ENCODE results near the gene PRXL2B. TPM values are rescaled to one million over a fixed set of nuclear protein-coding genes. Genes with fewer than 3 reads are reported as not detected.
A peak's percentile ranks its signal among the peaks of the same experiment; 100 is the strongest.

PRXL2B gene
- total and polyA plus RNA-seq, 10 of the 15 experiments (the other 5 are each of a cell fraction or from before 2014, with no cell fraction given) = 0.44 to 5.6 (median 4.0) TPM

- TF ChIP-seq, protein P1, sequence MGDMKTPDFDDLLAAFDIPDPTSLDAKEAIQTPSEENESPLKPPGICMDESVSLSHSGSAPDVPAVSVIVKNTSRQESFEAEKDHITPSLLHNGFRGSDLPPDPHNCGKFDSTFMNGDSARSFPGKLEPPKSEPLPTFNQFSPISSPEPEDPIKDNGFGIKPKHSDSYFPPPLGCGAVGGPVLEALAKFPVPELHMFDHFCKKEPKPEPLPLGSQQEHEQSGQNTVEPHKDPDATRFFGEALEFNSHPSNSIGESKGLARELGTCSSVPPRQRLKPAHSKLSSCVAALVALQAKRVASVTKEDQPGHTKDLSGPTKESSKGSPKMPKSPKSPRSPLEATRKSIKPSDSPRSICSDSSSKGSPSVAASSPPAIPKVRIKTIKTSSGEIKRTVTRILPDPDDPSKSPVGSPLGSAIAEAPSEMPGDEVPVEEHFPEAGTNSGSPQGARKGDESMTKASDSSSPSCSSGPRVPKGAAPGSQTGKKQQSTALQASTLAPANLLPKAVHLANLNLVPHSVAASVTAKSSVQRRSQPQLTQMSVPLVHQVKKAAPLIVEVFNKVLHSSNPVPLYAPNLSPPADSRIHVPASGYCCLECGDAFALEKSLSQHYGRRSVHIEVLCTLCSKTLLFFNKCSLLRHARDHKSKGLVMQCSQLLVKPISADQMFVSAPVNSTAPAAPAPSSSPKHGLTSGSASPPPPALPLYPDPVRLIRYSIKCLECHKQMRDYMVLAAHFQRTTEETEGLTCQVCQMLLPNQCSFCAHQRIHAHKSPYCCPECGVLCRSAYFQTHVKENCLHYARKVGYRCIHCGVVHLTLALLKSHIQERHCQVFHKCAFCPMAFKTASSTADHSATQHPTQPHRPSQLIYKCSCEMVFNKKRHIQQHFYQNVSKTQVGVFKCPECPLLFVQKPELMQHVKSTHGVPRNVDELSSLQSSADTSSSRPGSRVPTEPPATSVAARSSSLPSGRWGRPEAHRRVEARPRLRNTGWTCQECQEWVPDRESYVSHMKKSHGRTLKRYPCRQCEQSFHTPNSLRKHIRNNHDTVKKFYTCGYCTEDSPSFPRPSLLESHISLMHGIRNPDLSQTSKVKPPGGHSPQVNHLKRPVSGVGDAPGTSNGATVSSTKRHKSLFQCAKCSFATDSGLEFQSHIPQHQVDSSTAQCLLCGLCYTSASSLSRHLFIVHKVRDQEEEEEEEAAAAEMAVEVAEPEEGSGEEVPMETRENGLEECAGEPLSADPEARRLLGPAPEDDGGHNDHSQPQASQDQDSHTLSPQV (IDR thresholded peaks at IDR 0.05) = no peak
- peak; percentile 59 for TF ChIP-seq PKNOX1 (IDR thresholded peaks at IDR 0.05)
Measured at GRCh38 chr1:2543543-2544092, 43.0 kb upstream of the PRXL2B start (continued).

GRCh38 chr1:2544093-2544874, 42.3 kb upstream of the PRXL2B start:
- Histone ChIP-seq H2AFZ (ENCODE audit: control insufficient read depth, low read depth, low read length) (no peak overlapping the region), H3K27ac (ENCODE audit: control insufficient read depth, insufficient read depth) (no peak overlapping the region), H3K36me3 (ENCODE audit: control insufficient read depth in 2 of 2, insufficient read depth in 2 of 2, low read length in 1 of 2) (no peaks in the 10 kb centered on the region), H3K27me3 (replicated peaks in 1 of 2; ENCODE audit: control insufficient read depth in 2 of 2, insufficient read depth in 2 of 2, low read length in 1 of 2) (no peaks in the 10 kb centered on the region), H3K79me2 (ENCODE audit: control insufficient read depth, insufficient read depth, low read length) (peaks cover 5% of the 10 kb centered on the region; the same call in 1 of the 2 replicates), H3K4me1 (ENCODE audit: control insufficient read depth, insufficient read depth, low read length) (peaks cover 23% of the 10 kb centered on the region), H3K9me3 (replicated peaks; ENCODE audit: control insufficient read depth, insufficient read depth, low read length) (no peaks in the 10 kb centered on the region), H3K4me3 (no peak overlapping the region), H3K9ac (ENCODE audit: control insufficient read depth, insufficient read depth, low read length) (no peak overlapping the region), H4K20me1 (ENCODE audit: control insufficient read depth, insufficient read depth) (no peaks in the 10 kb centered on the region), H3K4me2 (ENCODE audit: control insufficient read depth, insufficient read depth) (no peak overlapping the region)
- ChIA-PET CTCF (interaction anchor here (0.8 kb wide), 1 partner anchor 349 kb away, joined by 3 read pairs; the partner anchor contains the start of gene FAAP20), RAD21 (ENCODE audit: unreplicated experiment) (interaction anchor here (7.1 kb wide), 1 partner anchor 18 kb away, joined by 86 read pairs; the partner anchor contains the start of gene PANK4), SMC1A (ENCODE audit: uncharacterized antibody, unreplicated experiment) (no interaction called here), POLR2A (interaction anchor here (0.9 to 3.6 kb wide), 3 partner anchors 12 to 17 kb away, joined by 4 to 23 read pairs (median 4); partner anchors contain the start of genes HES5, PANK4 and TNFRSF14)
- TF ChIP-seq KLF5 (IDR thresholded peaks at IDR 0.05; ENCODE audit: partially characterized antibody) (no peak), MYB (IDR thresholded peaks at IDR 0.05; ENCODE audit: borderline replicate concordance, low read depth, low read length) (no peak), CHD1 (IDR thresholded peaks at IDR 0.05; ENCODE audit: low read depth, low read length) (no peak), ZBTB40 (IDR thresholded peaks at IDR 0.05; ENCODE audit: borderline replicate concordance) (no peak), EP300 (IDR thresholded peaks at IDR 0.05; ENCODE audit: borderline replicate concordance in 1 of 2, control insufficient read depth in 1 of 2, low read depth in 2 of 2, low read length in 2 of 2) (no peak), NFIC (IDR thresholded peaks at IDR 0.05; ENCODE audit: low read depth, low read length) (no peak), ZZZ3 (IDR thresholded peaks at IDR 0.05; ENCODE audit: control insufficient read depth, insufficient read length, low read depth) (no peak), ATF7 (IDR thresholded peaks at IDR 0.05; ENCODE audit: low read depth) (no peak)
- intact Hi-C loops (cut with micrococcal nuclease; ENCODE audit: unreplicated experiment) (loop anchor here (10.0 kb wide), 1 partner anchor 239 kb away; no protein-coding TSS in a partner anchor), in situ Hi-C loops (cut with MboI) (no loop called here)
- DNase-seq (ENCODE audit: low read depth, low spot score) (no peak), ATAC-seq (no peak), FAIRE-seq (no peak)
- WGBS (ENCODE audit: insufficient coverage, insufficient replicate concordance, low lambda C conversion rate, missing lambda C conversion rate) = 38% methylated on average over 24 of the region's 26 CpGs
- no TSS peak for BruUV-seq (replicated peaks)

Data from GM12878 (cell line).